GM18951 (cell line): ENCODE results near the gene NAA10.

ENCODE experiments used
- POLR2A ChIP-seq: IDR thresholded peaks from 4 replicates; pipeline ENCODE4 v1.6.1; 2011; ENCODE audit warnings: mild to moderate bottlenecking; ENCODE audit not compliant: insufficient read length, insufficient read depth; ENCODE audit errors: extremely low read depth
- in situ Hi-C: fragments of 300-500 bp; cut with MboI; formaldehyde crosslinking; loops from one replicate; pipeline ENCODE4 v1.12.0; 2022; ENCODE audit warnings: low sequenced_read_pairs, mixed read lengths, inconsistent platforms; ENCODE audit not compliant: unreplicated experiment

Gene NAA10

DNA sequence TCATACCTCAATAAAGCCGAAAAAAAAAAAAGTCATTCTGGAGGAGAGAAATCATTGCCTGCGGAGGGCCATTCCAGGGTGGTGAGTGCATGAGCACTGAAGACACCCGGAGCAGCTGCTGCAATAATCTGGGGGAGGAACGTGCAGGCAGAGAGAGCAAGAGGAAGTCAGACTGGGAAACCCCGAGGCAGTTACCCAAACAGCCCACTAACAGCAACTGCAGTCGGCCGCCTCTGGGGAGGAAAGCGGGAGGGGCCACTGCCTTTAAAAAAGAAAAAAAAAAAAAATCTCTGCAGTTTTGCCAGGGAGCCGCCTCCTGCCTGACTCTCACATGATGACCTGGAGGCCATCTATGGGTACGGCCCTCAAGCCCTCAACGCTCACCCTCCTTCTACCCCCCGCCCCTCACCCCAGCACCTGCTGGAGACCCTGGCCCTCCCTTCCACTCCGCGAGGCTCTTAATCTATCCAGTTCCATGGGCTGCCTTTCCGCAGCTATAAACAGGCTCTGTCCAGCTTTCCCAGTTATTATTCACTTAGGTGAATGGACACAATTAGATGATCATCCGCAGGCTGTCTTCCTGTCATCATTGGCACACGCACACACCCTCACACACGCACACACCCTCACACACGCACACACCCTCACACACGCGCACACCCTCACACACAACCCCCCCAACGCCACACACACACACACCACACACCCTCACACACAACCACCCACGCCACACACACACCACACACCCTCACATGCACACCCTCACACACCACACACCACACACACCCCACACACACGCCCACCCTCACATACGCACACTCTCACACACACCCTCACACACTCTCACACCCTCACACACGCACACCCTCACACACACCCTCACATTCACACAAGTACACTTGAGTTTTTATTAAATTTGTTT, 33.7 kb downstream of the NAA10 start:
- in situ Hi-C loops = no loop called here
- no peak for TF ChIP-seq POLR2A

DNA sequence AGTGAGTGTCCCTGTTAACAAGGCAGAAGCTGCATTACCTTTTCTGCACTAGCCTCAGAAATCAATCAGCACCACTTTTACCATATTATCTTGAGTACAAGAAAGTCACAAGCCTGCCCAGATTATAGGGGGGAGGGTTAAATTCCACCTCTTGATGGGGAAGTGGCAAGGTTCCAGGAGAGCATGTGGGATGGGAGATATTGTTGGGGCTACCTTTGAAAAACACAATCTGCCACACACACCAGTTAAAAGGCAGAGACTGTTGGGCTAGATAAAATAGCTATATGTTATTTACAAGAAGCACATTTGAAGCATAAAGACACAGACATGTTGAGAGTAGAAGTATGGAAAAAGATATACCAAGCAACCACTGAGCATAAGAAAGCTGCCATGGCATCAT, 36.9 kb downstream of the NAA10 start:
- no peak for TF ChIP-seq POLR2A
- in situ Hi-C loops = no loop called here

DNA sequence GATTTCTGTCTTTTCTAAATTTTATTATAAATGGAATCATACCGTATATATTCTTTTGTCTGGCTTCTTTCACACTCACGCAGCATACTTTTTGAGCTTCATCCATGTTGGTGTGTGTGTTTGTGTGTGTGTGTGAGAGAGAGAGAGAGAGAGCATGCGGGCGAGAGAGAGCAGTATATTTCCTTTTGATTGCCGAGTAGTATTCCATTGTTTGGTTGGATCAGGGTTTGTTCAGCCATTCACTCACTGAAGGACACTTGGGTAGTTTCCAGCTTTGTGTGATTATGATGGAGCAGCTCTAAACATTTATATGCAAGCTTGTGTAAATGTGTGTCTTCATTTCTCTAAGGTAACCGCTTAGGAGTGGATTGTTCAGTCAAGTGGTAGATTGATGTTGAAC, 45.7 kb downstream of the NAA10 start:
- TF ChIP-seq POLR2A = no peak
- in situ Hi-C loops = no loop called here

DNA sequence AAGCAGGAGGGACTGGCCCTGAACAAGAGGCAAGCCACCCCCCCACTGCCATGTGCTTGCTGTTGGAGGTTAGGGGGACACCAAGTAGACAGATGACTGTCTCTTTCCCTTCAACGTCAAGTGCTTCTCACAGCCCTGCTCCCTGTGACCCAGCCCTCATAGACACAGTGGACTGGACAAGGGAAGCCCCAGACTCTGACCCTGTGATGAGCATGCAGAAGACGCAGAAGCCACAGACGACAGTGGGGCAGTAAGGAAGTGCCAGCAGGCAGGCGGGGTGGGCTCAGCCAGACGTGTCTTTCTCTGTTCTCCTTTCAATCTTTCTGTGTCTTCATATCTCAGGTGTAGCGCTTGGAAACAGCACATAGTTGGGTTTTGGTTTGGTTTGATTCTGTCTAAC, 46.5 kb downstream of the NAA10 start:
- in situ Hi-C loops = no loop called here
- no peak for TF ChIP-seq POLR2A

DNA sequence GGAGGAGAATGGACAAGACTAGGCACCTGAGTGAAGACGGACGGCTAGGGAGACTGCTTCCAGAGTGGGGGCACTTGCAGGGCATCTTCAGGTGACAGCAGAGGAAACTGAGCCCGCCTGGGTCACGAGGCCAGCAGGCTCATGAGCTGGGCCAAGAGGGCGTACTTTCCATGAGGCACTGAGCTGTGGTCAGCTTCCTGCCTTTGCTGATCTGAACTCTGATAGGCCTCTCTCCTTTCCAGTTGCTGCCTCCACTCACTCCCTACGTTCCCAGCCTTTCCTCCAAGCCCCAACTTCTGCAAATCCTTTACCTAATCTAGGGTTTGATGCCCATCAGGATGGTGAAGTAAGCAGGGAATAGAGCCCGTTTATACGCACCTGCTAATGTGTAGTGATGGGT, 47.5 kb downstream of the NAA10 start:
- in situ Hi-C loops = no loop called here
- TF ChIP-seq POLR2A = no peak

DNA sequence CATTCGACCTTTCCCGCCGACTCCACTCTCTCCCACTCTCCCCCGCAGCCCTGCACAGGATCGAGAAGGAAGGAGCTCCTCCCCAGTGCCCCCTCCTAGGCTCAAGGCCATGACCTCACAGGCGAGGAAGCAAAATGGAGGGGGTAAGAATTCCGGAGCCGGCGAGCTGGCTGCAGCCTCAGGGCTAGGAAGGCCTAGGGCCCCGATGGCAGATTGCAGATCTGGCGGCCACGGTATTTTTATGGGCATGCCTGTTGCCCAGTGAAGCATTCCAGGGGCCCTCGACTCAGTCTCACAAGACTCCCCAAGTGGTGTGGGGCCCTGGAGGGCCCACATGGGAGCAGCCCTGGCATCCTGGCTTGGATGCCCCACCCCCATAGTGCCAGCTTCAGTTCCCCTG, 47.9 kb downstream of the NAA10 start:
- in situ Hi-C loops = no loop called here
- no peak for TF ChIP-seq POLR2A

DNA sequence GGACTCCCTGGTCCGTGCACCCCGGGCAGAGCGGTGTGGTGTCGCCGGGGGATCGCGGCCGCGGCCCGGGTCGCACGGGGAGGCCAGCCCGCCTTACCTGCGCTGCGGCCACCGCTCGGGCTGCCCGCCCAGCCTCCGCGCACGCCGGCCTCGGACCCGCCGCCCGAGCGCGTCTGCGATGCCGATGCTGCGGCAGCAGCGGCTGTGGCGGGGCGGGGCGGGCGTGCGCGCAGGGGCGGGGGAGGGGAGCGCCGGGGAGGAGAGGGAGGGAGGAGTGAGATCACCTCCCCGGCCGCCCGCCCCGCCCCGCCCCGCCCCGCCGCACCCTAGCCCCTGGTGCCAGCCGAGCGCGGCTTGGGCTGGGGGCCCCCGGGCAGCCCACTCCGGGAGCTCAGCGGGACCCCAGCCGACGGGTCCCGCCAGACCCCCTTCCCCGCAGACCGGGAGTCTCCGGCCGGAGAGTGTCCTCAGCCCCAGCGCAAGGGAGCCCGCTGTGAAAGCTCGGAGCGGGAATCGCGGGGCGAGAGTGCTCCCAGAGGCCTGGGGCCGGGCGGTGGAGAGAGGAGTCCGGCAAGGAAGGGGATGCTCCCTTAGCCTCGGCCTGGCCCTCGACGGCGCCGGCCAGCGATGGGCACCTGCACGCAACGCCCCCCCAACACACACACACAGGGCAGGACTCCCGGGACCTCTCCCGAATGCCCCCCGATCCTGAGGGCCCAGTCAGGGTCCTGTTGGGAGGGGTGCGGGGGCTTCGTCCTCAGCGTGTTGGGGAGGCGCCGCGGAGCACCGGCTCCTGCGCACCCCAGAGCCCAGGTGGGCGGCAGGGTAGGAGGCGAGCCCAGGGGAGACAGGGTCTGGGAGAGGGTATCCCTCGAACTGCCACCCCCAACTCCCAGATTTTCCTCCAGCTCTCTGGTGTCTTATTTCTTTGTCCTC, 48.6 kb downstream of the NAA10 start, which contains the start of gene L1CAM:
Gene L1CAM (minus strand): TSS at position 206 of the 936 bp plus-strand sequence. CDS start 10,337 bp downstream, outside the sequence.
- in situ Hi-C loops = no loop called here
- no peak for TF ChIP-seq POLR2A

DNA sequence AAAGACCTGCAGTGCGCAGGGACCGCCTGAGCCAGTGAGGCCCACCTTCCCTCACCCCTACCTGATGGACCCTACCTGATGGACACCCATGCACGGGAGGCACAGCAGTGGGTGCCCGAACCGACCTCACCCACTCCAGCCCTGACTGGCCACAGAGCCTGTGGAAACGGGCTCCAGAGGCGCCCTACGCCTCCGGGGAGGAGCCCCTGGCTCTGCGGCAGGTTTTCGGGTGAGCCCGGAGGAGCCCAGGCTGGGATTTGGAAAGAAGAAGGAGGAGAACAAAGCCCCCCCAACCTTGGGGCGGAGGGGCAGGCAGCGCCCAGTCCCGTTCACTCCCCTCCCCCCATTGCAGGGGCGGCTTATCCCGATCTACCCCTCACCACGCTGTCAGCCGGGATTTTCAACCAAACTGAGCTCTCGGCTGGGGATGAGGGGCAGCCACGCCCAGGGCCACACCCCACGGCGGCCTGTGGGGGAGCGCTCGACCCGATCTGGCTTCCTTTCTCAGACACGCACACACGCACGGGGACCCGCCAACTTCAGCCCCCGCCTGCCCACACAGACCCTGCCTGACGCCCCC, 49.5 kb downstream of the NAA10 start:
- in situ Hi-C loops = no loop called here
- TF ChIP-seq POLR2A = no peak

DNA sequence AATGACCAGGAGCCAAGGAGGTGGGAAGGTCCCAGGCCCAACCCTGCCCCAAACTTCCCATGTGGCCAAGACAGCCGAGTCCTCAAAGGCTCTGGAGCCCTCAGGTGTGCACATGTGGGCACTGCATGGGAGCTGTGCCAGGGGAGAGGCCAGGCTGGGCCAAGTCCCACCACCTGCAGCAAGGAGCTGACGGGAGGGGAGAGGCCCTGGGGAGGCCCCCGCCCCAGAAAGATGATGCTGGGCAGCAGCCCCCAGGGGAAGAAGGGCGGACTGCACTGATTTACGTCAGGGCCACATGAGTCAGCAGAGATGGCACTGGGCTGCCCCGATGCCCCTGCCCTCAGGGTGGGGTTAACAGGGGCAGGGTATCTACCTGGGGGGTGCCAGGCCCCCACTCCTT, 50.2 kb downstream of the NAA10 start:
- in situ Hi-C loops = no loop called here
- TF ChIP-seq POLR2A = no peak

DNA sequence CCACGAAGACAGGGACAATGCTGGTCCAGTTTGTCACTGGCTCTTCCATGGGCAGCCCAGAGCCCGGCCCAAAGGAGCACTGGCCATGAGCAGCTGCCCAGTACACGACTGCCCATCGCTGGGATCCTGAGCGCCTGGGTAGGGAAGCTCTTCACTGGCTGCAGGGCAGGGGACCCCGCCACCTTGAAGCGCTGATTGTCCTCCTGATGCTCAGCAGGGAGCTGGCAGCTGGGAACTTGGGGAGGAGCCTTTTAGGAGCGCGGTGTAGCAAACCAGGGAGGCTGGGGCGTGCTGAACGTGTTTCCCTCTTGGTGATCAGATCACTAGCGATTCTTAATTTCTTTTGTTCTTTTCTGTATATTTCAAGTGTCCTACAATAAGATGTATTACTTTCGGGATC, 50.7 kb downstream of the NAA10 start:
- in situ Hi-C loops = no loop called here
- no peak for TF ChIP-seq POLR2A

DNA sequence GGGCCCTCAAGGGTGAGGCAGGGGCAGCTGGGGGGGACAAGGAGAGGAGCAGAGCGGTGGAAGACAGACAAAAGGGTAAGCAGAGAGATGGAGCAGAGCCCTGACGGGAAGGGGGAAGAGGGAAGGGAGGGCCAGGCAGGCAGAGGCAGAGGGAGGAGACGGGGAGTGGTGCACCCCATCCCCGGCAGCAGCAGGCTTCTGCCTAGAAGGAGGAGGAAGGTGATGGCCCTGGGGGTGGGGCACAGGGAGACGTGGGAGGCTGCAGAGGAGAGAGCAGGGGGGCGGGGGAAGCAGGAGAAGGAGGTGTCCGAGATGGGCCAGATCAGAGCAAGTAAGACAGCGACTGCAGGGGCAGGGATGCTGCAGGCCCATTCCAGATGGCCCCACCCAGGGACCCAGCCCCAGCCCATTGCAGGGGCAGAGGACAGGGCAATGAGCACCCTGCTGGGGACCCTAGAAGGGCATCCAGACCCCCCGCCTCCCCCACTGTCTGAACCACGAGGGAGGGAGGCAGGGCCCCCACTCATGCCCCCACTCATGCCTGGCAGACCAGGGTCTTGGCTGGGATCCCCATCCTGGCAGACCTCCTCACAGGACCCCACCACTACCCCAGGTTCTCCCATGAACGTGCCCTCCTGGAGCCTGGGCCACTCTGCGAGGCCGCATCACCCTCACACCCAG, 51.5 kb downstream of the NAA10 start:
- no peak for TF ChIP-seq POLR2A
- in situ Hi-C loops = no loop called here

DNA sequence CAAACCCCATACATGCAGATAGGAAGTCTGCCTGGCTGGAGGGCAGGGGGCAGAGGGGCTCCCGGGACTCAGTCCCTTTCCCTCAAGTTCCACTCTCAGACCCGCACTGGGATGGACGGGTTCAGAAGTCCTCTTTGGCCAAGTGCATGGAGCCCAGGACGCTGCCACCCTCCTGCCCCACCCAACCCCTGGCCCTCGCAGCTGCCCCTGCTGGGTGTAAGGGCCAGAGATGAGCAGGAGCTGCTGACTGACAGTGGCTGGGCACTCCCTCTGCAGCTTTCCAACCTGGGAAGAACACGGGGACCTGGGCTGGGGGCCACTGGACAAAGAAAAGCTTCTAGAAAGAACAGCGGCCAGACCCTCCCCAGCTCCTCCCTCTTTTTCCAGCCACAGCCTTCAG, 52.3 kb downstream of the NAA10 start:
- no peak for TF ChIP-seq POLR2A
- in situ Hi-C loops = no loop called here
